Neuronal stem cell (in vitro differentiated cells): Measurements from ENCODE around the gene DCC.

Experiments used
- DNase-seq: peaks from one replicate; pipeline ENCODE4 v3.0.0-alpha.2; 2013; ENCODE audit warnings: low spot score
- H2AFZ ChIP-seq: one replicate; pipeline ENCODE4 v1.6.1; 2013; ENCODE audit warnings: mild to moderate bottlenecking, low read length, inconsistent platforms
- H2AK5ac ChIP-seq: 2 replicates; pipeline ENCODE4 v1.6.1; 2013; ENCODE audit warnings: low read depth, mild to moderate bottlenecking, inconsistent platforms, low read length, moderate library complexity, mixed read lengths
- H2BK120ac ChIP-seq: 2 replicates; pipeline ENCODE4 v1.6.1; 2013; ENCODE audit warnings: low read depth, mild to moderate bottlenecking, inconsistent platforms, low read length, moderate library complexity, mixed read lengths
- H2BK12ac ChIP-seq: one replicate; pipeline ENCODE4 v1.6.1; 2013; ENCODE audit warnings: low read length, inconsistent platforms
- H2BK15ac ChIP-seq: 2 replicates; pipeline ENCODE4 v1.6.1; 2013; ENCODE audit warnings: mild to moderate bottlenecking, low read length, inconsistent platforms, mixed read lengths
- H2BK5ac ChIP-seq: one replicate; pipeline ENCODE4 v1.6.1; 2013; ENCODE audit warnings: inconsistent platforms, mild to moderate bottlenecking, low read length, moderate library complexity
- H3K14ac ChIP-seq: one replicate; pipeline ENCODE4 v1.6.1; 2013; ENCODE audit warnings: low read length, inconsistent platforms
- H3K18ac ChIP-seq: 2 replicates; pipeline ENCODE4 v1.6.1; 2013; ENCODE audit warnings: low read length, inconsistent platforms
- H3K23ac ChIP-seq: 2 replicates; pipeline ENCODE4 v1.6.1; 2013; ENCODE audit warnings: low read depth, mild to moderate bottlenecking, mixed read lengths, low read length, inconsistent platforms; ENCODE audit not compliant: poor library complexity
- H3K27ac ChIP-seq: replicated peaks from 3 replicates; pipeline ENCODE4 v1.5.1; 2013; ENCODE audit warnings: low read length, inconsistent platforms
- H3K27me3 ChIP-seq, 3 experiments: 2 replicates each; pipeline ENCODE4 v1.6.1; 2013; ENCODE audit warnings: low read length in 3 of 3, mild to moderate bottlenecking in 2 of 3, inconsistent platforms in 1 of 3, low read depth in 1 of 3, mixed read lengths in 1 of 3, moderate library complexity in 1 of 3; ENCODE audit not compliant: control insufficient read depth in 3 of 3, insufficient read depth in 3 of 3
- H3K36me3 ChIP-seq, 2 donors: replicated peaks in 1 of 2; 2 replicates each; pipeline ENCODE4 v1.6.1; 2013; ENCODE audit warnings: low read length in 2 of 2; ENCODE audit not compliant: control insufficient read depth in 2 of 2, insufficient read depth in 2 of 2
- H3K4ac ChIP-seq: 2 replicates; pipeline ENCODE4 v1.6.1; 2013; ENCODE audit warnings: inconsistent platforms, mild to moderate bottlenecking, low read length, moderate library complexity
- H3K4me1 ChIP-seq, 2 donors: 1 replicate in 1 of 2; 2 replicates in 1 of 2; pipeline ENCODE4 v1.6.1; 2013; ENCODE audit warnings: low read length in 2 of 2, low read depth in 1 of 2; ENCODE audit not compliant: control insufficient read depth in 2 of 2, insufficient read depth in 1 of 2
- H3K4me2 ChIP-seq: one replicate; pipeline ENCODE4 v1.6.1; 2013; ENCODE audit warnings: mild to moderate bottlenecking, low read length, inconsistent platforms; ENCODE audit not compliant: insufficient read depth, poor library complexity, severe bottlenecking
- H3K4me3 ChIP-seq, 2 donors: 2 replicates each; pipeline ENCODE4 v1.5.1; 2013; ENCODE audit warnings: low read length in 2 of 2, mild to moderate bottlenecking in 2 of 2, inconsistent platforms in 1 of 2, moderate library complexity in 1 of 2
- H3K79me1 ChIP-seq: one replicate; pipeline ENCODE4 v1.6.1; 2013; ENCODE audit warnings: low read depth, mild to moderate bottlenecking, inconsistent platforms, low read length, moderate library complexity
- H3K9ac ChIP-seq: one replicate; pipeline ENCODE4 v1.6.1; 2013; ENCODE audit warnings: mild to moderate bottlenecking, low read depth, low read length, inconsistent platforms; ENCODE audit not compliant: poor library complexity
- H3K9me3 ChIP-seq, 2 donors: replicated peaks in 1 of 2; 2 replicates each; pipeline versions ENCODE3 to v1.6.1; 2013; ENCODE audit warnings: low read length in 2 of 2, mild to moderate bottlenecking in 2 of 2, inconsistent platforms in 1 of 2, low read depth in 1 of 2, mixed read lengths in 1 of 2, moderate library complexity in 1 of 2; ENCODE audit not compliant: control insufficient read depth in 2 of 2, insufficient read depth in 1 of 2
- H4K8ac ChIP-seq: one replicate; pipeline ENCODE4 v1.6.1; 2013; ENCODE audit warnings: low read depth, mild to moderate bottlenecking, inconsistent platforms, low read length, moderate library complexity
- H4K91ac ChIP-seq: one replicate; pipeline ENCODE4 v1.6.1; 2013; ENCODE audit warnings: low read length, low read depth, mild to moderate bottlenecking, inconsistent platforms; ENCODE audit not compliant: poor library complexity
- WGBS, 2 donors: extraction: QIAGEN DNeasy Blood & Tissue Kit; methylation state at CpG; one replicate each; pipeline ENCODE4 v1.1.7; 2013; ENCODE audit warnings: missing lambda C conversion rate in 2 of 2, mixed read lengths in 1 of 2; ENCODE audit not compliant: insufficient read length in 2 of 2, insufficient replicate concordance in 1 of 2; ENCODE audit errors: extremely low coverage in 2 of 2; 5-methylcytosine and 5-hydroxymethylcytosine counted together

The DCC gene

GRCh38 chr18:52441794-52442193 lies 101.8 kb downstream of the DCC start:
- H3K27me3 ChIP-seq: no peaks in the 10 kb centered on the region
- H3K36me3 ChIP-seq: no peaks in the 10 kb centered on the region
- H3K14ac ChIP-seq: no peak overlapping the region
- H4K91ac ChIP-seq: no peak overlapping the region
- no peak overlapping the region for H3K4ac ChIP-seq
- no peak overlapping the region for H3K23ac ChIP-seq
- H3K4me1 ChIP-seq: peaks cover 0 to 1% of the 10 kb centered on the region in 2 donors
- no peak overlapping the region for H2BK12ac ChIP-seq
- no peak overlapping the region for H3K18ac ChIP-seq
- no peak for DNase-seq
- H2BK120ac ChIP-seq: no peak overlapping the region
- no peak overlapping the region for H3K4me2 ChIP-seq
- no peak overlapping the region for H3K9ac ChIP-seq
- no peaks in the 10 kb centered on the region for H3K79me1 ChIP-seq
- H3K9me3 ChIP-seq: no peaks in the 10 kb centered on the region
- H2BK15ac ChIP-seq: no peak overlapping the region
- H4K8ac ChIP-seq: no peak overlapping the region
- no peak overlapping the region for H3K27ac ChIP-seq
- no peak overlapping the region for H2AK5ac ChIP-seq
- no peak overlapping the region for H2BK5ac ChIP-seq
- H3K4me3 ChIP-seq: no peak overlapping the region
- no peak overlapping the region for H2AFZ ChIP-seq

- Histone ChIP-seq H2AK5ac (no peak overlapping the region), H3K4me2 (no peak overlapping the region), H3K9ac (no peak overlapping the region), H3K9me3 (no peaks in the 10 kb centered on the region), H3K79me1 (no peaks in the 10 kb centered on the region), H3K23ac (no peak overlapping the region), H3K4me1 (peaks cover 0 to 1% of the 10 kb centered on the region in 2 donors), H2BK120ac (no peak overlapping the region), H3K4ac (no peak overlapping the region), H4K8ac (no peak overlapping the region), H3K36me3 (no peaks in the 10 kb centered on the region), H3K4me3 (no peak overlapping the region), H3K27me3 (no peaks in the 10 kb centered on the region), H4K91ac (no peak overlapping the region), H2BK15ac (no peak overlapping the region), H3K14ac (no peak overlapping the region), H3K18ac (no peak overlapping the region), H2BK5ac (no peak overlapping the region), H3K27ac (no peak overlapping the region), H2AFZ (no peak overlapping the region), H2BK12ac (no peak overlapping the region)
- DNase-seq: no peak
- WGBS, 2 donors: no CpG with 5 or more reads among the region's 2 CpGs
These were observed 102.7 kb downstream of the DCC start for GRCh38 chr18:52442686-52443085.

- Histone ChIP-seq H3K4ac (no peak overlapping the region), H2BK15ac (no peak overlapping the region), H2BK5ac (no peak overlapping the region), H2AK5ac (no peak overlapping the region), H3K9ac (no peak overlapping the region), H3K36me3 (no peaks in the 10 kb centered on the region), H3K18ac (no peak overlapping the region), H2BK120ac (no peak overlapping the region), H3K4me1 (no peaks in the 10 kb centered on the region), H3K79me1 (no peaks in the 10 kb centered on the region), H3K27ac (no peak overlapping the region), H2AFZ (no peak overlapping the region), H4K91ac (no peak overlapping the region), H3K14ac (no peak overlapping the region), H4K8ac (no peak overlapping the region), H2BK12ac (no peak overlapping the region), H3K4me3 (no peak overlapping the region), H3K4me2 (no peak overlapping the region), H3K23ac (no peak overlapping the region), H3K27me3 (no peaks in the 10 kb centered on the region), H3K9me3 (no peaks in the 10 kb centered on the region)
- no CpG with 5 or more reads among the region's 4 CpGs for WGBS, 2 donors
- DNase-seq: no peak
These were observed 111.3 kb downstream of the DCC start for GRCh38 chr18:52451256-52451655.

- no peaks in the 10 kb centered on the region for H3K36me3 ChIP-seq
- H2BK120ac ChIP-seq: no peak overlapping the region
- H4K91ac ChIP-seq: no peak overlapping the region
- no peak overlapping the region for H3K14ac ChIP-seq
- no peak overlapping the region for H3K4me3 ChIP-seq
- H2BK15ac ChIP-seq: no peak overlapping the region
- H3K4me2 ChIP-seq: no peak overlapping the region
- H2AK5ac ChIP-seq: no peak overlapping the region
- no peaks in the 10 kb centered on the region for H3K9me3 ChIP-seq
- no peaks in the 10 kb centered on the region for H3K27me3 ChIP-seq
- DNase-seq: no peak
- H3K9ac ChIP-seq: no peak overlapping the region
- no peak overlapping the region for H2AFZ ChIP-seq
- no peak overlapping the region for H4K8ac ChIP-seq
- H3K23ac ChIP-seq: no peak overlapping the region
- no peak overlapping the region for H2BK5ac ChIP-seq
- H3K18ac ChIP-seq: no peak overlapping the region
- H3K27ac ChIP-seq: no peak overlapping the region
- no peaks in the 10 kb centered on the region for H3K4me1 ChIP-seq
- H3K4ac ChIP-seq: no peak overlapping the region
- H2BK12ac ChIP-seq: no peak overlapping the region
- H3K79me1 ChIP-seq: no peaks in the 10 kb centered on the region
- no CpG with 5 or more reads among the region's 1 CpG for WGBS, 2 donors
These were observed 111.9 kb downstream of the DCC start for GRCh38 chr18:52451851-52452250.
